ENCODE measurements around the gene KIF26B. TPM values are rescaled to one million over a fixed set of nuclear protein-coding genes. Genes with fewer than 3 reads are reported as not detected.
A peak's percentile ranks its signal among the peaks of the same experiment; 100 is the strongest.

KIF26B gene
- total RNA-seq, 1 experiment from 2014 or later, result 2.1 TPM

DNA sequence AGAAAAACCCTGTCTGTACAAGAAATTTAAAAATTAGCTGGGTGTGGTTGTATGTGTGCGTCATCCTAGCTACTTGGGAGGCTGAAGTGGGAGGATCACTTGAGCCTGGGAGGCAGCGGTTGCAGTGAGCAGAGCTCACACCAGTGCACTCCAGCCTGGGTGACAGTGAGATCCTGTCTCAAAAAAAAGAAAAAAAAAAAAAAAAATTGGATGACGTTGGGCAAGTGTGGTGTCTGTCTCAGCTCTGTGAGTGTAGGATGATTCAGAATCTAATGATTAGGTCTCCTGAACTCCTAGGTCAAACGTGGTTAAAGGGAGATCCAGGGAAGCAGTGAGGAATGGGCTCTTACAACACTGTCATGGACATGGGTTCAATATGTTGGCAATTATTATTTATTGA is 435.9 kb downstream of the KIF26B start:
- no peak for DNase-seq (ENCODE audit: low spot score)

DNA sequence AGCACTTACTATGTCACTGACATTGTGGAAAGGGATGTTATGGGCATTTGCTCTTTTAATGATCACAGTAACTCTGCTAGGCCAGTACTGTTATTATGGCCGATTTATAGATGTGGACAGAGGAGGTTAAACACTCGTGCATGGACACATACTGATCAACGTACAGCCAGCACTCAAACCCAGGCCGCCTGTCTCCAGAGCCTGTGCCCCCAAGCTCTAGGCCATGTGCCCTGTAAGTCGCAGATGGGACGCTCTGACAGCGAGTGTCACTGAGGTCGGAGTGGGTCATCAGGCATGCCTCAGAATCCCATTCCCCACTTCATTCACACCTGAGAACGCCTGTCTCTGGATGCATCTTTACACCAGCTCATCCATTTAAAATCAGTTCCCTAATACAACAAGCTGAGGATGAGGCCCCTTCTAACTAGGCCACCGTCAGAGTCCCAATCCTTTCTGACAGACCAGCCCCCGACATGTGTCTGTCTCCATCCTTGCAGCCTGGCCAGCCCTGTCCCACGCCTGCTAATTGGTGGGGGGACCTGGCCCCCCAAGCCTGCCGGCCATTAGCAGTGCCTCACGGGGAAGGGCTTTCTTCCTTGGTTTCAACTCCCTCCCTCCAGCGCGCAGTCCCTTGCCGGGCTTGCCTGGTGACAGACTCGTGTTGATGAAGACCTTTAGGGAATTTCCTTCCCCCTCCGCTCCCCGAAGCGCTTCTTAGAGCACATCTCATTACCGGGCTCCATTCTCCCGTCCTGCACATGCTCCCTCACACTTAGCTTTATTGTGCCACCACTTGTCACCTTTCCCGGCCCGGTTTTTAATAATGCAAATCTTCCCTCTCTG is 436.8 kb downstream of the KIF26B start:
- DNase-seq (ENCODE audit: low spot score), result no peak

DNA sequence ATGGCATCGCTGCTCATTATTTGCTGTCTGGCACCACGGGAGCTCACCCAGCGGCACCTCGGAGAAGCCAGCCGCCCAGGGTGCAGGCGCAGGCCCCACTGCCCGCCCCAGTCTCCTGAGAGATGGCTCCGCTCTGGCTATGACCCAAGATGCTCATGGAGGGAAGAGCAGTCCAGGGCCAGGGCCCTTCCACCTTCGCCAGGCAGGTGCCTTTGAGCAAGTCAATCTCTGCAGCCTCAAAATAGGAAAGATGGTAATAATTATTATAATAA is 437.3 kb downstream of the KIF26B start:
- DNase-seq (ENCODE audit: low spot score), result no peak

DNA sequence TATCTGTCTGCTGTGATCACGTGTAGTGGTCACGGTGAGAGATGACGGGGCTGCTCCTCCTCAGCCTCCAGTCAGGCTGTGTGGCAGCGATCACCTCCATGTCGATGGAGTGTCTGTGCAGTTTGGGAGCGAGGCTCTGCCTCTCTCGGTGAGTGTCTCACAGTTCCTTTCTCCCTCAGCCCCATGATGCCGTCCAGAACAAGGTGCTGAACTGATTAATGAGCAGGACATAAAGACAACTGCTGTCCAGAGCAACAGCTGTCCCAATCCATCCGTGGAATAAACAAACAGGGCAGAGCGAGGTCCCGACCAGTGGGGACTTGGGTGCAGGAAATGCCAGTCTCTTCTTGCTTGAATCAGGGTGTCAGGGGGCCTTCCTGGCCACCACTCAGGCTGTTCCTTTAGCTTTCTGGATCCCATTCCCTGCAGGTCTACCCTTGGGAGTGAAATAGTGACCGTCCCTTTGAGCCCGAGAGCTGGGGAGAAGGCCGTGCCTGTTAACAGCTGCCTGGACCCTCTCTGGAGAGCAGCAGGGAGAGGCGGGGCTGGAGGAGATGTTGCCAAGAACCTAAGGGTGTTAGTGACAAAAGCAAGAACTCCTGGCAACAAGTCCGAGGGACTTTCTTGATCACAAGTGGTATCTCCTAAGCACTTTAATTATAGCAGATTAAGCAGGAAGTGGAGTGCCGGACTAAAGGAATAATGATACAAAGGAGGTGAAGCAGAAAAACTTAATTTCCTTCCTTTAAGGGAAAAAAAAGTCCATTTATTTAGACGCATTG is 443.9 kb downstream of the KIF26B start:
- no peak for DNase-seq (ENCODE audit: low spot score)

DNA sequence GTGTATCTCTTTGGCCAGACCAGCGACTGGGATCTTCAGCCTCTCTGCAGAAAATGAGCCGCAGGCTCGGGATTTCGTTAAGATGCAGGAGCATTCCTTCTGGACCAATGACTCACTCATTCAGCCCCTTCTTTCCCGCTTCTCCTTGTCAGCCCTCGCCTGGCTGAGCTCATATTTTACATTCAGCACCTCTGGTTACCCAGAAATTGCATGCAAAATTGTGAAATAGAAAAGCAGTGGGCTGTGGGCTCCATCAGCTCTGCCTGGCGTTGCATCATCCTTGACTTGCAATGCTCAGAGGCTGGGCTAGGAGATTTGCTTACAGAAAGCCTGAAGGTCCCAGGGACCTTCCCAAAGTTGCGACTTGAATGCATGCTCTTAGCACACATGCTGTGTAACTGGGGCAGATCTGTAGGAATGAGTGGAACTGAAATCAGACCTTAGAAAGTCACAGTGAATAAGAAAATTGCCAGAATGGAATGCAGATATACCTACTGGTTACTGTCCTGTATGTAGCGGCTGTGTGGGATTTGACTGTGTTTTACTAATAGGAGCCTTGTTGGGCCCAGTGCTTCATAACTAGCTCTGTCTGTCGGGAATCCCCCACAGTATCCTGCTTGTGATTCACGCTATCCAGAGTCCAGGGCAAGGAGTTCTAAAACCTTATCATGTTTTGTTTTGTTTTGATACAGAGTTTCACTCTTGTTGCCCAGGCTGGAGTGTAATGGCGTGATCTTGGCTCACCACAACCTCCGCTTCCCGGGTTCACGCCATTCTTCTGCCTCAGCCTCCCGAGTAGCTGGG is 444.8 kb downstream of the KIF26B start:
- DNase-seq (ENCODE audit: low spot score), result peak; percentile 62

DNA sequence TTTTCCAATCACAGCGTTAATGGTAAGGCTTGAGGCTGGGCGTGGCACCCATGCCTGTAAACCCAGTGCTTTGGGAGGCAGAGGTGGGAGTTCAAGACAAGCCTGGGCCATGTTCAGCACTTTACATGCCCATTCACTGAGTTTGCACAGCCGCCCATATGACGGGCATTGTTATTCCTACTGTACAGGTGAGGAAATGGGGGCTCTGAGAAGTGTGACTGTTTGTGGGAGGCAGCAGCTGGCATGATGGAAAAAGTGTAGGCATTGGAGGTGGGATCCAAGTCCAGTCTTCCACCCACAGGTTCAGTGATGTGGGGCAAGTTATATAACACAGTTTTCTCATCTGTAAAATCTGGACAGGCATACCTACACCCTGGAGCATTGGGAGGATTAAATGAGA is 445.9 kb downstream of the KIF26B start:
- DNase-seq (ENCODE audit: low spot score), result no peak

DNA sequence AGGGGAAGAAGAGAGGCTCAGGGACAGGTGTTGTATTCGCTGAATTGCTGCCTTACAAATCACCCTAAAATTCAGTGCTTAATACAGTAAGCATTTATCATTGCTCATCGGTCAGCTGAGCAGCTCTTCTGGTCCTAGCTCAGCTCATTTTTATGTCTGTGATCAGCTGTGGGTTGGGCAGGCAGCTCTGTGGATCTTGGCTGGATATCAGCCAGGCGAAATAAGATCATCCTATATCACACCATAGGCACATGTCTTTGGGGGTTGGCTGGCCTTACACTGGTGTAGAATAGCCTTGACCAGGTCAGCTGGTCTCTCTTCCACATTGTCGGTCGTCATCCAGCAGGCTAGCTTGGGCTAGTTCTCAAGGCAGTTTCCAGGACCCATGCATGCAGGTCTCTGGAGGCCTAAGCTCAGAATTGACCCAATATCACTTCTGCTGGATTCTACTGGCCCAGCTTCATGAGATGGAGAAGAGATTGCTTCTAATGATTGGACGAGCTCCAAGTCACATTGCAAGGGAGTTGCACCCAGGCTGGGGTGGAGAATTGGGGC is 448.6 kb downstream of the KIF26B start:
- no peak for DNase-seq (ENCODE audit: low spot score)

DNA sequence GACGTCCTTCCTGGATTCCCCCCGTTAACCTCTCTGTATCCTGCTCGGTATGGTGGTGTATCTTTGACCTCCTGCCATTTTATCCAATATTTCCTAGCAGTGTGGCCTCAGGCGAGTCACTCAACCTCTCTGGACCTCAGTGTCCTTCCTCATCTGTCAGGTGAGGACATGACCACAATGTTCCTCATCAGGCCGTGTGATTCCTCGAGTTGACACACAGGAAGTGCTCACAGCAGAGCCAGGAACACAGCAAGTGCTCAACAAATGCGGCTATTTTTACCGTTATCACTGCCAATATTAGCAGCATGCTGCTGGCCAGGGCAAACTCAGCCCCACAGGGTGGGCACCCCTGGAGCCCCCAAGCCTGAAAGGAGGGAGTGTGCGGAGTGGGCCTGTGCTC is 450.2 kb downstream of the KIF26B start:
- DNase-seq (ENCODE audit: low spot score), result peak; percentile 57

DNA sequence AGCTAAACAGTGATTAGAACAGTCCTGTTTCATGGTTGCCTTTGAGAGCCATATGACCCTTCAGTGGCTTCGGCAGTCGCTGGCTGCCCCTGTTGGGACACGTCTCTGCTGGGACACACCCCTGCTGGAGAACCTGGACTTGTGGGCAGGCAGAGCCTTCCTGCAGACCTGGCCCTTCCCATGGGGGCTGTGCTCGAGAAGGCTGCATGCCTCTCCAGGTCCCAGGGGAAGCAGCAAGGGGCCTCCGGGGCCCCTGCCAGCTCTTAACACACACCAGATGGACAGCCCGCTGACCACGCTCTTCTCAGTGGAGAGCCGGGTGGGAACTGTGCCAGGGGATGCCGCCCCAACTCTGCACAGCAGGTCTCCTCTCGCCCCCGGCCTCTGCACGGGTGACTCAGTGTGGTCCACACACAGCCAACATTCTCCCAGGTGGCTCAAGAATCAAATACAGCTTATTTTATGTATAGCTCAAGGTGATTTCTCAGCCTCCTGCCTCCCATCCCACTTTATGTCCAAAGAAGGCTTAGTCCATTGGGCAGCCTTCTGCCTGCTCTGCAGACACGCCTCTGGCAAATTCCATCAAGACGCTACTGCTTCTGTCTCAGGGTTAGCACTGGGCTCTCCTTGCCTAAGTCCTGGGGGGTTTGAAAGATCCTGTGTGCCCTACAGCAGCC is 450.8 kb downstream of the KIF26B start:
- DNase-seq (ENCODE audit: low spot score), result peak; percentile 78

DNA sequence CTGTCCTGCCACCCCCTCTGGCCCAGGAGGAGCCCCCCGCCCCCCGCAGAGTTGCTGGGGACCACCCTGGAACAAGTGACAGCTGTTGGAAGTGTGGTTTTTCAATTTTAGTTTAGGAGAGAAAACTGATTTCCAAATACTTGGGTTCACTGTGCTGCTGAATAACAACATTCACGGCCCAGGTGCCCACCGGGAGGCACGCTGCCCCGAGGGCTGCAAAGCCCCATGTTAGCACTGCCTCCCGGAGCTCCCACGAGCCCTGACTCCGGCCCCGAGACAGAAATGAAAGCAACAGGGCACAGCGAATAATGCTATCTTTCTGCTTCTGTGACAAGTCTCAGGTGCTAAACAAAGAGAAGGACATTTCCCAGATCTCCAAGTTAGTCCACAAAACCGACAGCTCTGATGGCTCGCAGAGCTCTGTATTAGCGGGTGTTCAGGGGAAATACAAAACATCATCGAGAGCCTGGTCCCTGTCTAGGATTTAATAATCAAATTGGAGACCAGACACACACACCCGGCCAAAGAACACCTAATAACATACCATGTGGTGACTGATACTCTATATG is 451.5 kb downstream of the KIF26B start:
- no peak for DNase-seq (ENCODE audit: low spot score)

DNA sequence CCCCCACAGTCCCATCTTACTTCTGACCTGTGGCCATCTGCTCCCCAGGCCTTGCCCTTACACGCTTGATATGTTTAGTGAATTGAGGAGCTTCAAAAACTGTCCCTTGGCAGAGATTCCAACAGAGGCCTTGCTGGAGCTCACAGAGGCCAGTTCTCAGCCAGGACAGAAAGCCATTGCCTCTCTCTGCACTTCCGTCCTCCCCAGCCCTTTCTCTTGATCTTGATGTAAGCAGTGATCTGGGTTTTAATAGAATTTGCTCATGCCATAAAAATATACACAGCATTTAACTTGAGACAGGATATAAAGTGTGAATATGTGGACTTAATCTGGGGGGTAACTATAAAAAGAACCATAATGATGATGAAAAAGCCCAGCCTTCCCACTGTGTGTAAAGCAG is 453.5 kb downstream of the KIF26B start:
- DNase-seq (ENCODE audit: low spot score), result no peak

DNA sequence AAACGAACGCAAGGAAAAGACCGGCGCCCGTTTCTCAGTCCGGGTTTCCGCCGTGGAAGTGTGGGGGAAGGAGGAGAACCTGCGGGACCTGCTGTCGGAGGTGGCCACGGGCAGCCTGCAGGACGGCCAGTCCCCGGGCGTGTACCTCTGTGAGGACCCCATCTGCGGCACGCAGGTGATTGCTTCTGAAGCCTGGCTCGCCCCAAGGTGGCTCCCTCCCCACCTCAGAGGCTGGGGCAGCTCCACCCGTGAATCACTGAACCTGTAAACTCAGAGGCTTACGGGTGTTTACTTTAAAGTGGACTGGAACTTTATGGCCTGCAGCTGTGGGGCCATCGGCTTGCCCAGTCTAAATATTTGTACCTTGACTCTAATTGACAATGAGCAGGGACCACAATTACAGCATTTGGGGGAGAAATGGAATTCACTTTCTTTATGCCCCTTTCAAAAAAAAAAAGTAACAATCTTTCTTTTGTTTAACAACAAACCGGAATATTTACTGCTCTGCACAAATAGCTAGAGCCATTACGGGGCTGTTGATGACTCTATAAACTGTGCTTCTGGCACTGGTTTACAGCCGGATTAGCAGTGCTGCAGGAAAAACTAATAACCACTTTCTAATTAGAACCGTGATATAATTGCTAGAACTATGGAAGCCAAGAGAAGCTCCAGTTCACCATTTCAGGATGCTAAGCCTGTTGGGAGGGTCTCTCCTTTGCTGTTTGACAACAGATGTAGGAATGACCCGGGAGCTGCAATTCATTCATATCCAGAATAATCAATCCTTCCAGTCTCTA is 454.8 kb downstream of the KIF26B start:
- no peak for DNase-seq (ENCODE audit: low spot score)

DNA sequence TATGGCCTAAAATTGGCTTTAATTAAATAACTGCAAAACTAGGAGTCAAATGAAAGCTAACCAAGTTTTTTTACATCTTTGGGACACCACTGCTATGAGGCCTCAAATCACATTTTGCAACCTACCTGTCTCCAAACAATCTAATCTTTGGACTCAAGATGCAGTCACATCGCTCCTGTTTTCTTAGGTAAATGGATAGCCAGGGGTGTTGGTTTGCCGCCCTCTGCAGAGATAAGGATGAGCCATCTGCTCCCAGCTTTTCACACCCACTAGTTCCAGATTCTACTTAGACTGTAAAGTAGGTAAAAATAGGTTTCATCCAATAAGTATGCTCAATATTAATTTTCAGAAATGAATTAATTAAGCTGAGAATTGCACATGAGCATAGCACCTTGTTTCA is 456.5 kb downstream of the KIF26B start:
- no peak for DNase-seq (ENCODE audit: low spot score)

DNA sequence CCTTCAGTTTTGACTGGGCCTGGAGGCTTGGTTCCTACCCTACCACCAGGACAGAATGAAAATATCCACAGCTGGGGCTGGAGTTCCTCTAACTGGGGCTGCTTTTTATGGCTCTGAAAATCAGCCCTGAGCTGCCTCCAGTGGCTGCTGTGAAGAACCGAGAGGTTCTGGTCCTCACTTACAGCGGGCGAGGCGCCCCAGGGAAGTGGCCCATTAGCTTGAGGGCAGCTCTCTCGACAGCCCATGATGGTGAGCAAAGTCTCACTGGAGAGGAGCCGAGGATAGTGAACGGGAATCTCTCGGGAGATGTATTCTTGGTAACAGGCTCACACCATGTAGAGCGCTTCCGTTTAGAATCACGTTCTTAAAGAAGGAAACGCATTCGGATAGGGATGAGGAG is 459.7 kb downstream of the KIF26B start:
- no peak for DNase-seq (ENCODE audit: low spot score)

DNA sequence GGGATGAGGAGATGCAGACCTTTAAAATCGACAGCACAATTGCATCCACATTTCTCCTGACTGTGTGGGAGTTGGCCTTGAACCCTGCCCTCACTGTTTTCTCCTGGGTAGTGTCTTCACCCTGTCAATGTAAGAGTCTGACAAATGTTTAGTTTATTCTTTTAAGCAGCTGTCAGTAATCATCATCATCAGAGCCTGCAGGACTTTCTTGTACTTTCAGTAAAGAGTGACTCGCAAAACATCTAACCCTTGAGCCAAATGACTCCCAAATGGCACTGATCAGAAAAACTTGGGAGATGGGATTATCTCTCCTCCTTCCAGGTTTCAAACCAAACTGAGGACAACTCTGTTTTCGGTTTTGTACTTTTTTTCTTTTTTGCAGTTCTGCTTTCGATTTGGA is 460.2 kb downstream of the KIF26B start:
- DNase-seq (ENCODE audit: low spot score), result no peak

DNA sequence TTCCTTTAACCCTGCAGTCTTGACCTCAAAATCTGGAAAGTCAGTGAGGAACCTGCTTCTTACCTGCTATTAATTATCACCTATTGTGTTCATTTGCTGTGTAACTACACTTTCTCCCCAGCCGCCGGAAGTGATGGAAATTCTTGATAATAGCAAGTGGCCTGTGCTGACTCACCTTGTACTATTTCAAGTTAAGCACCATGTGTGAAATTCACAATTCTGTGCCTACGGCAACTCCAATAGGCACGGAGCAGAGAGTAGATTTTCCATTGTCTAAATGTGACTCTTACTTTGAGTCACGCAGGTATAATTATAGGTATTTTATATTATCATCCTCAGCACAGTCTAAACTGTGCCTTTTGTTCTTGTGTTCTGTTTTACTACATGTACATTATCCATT is 466.8 kb downstream of the KIF26B start:
- DNase-seq (ENCODE audit: low spot score), result peak; percentile 23

DNA sequence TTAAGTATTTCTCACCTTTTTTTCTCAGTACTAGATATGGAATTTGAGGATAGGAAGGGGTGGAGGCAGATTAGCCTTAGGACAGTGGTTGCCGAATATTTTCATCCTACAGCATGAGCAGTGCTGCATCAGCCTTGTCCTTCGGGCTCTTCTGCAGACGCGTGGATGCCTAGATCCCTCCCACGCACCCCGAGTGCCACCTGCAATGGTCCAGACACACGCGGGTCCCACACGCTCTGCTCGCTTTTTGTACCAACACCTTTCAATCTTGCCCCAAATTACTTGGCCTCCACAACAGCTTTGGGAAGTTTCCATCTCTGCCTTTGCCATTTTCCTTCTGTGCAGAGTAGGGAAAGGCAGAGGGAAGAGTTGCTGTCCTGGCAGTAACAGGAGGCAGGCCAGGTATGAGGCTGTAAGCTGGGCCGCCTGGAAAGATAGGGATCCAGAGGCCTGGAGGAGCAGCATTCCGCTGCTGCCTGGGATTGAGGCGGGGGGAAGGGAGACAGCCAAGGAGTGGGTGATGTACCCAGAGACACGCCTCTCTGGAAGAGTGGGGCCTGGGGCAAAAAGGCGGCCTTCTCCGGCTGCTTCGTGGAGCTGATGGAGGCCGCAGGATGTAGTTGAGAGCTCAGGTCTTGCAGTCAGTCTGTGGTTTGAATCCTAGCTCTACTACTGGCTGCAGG is 467.7 kb downstream of the KIF26B start:
- DNase-seq (ENCODE audit: low spot score), result no peak

DNA sequence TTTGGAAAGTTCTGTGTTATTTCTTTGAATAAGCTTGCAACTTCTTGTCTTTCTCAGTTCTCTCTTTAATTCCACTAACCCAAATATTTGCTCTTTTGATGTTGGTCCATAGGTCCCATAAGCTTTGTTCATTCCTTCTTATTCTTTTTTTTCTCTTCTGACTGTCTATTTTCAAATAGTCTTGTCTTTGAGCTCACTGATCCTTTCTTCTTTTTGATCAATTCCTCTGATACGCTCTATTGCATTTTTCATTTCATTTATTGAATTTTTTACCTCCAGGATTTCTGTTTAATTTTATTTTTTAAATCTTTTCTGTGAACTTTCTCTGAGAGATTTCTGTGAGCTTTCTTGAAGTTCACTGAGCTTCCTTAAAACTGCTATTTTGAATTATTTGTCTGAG is 486.6 kb downstream of the KIF26B start:
- no peak for DNase-seq (ENCODE audit: low spot score)

DNA sequence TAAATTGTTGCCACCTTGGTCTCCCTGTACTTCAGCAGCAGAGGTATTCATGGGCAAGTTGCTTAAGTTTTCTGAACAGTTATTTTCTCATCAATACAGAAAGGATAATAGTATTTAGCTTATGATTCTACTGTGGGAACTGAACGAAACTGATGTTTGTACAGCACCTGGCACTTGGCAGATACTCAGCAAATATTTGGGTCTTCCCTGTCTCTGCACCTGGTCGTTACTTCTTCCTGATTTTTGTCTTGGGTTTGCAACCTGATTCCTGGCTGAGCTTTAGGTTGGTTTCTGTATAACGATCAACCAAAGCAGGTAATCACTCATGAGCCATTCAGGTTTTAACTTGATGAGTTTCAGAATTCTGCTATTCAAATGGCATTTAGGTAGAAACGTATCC is 490.6 kb downstream of the KIF26B start:
- DNase-seq (ENCODE audit: low spot score), result no peak

DNA sequence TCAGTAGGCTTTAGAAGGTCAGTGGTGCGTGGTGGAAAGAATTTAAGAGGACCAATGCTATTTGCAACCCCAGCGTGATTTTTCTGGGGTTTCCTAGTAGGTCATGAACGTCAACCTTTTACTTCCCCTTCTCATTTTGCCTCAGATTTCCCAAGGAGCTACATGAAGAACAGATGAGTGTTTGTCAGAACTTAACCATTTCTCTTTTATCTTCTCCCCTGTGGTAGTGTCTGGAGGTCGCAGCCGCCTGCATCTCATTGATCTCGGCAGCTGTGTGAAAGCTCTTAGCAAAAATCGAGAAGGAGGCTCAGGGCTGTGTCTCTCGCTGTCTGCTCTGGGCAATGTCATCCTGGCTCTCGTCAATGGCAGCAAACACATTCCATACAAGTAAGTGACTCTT is 491.1 kb downstream of the KIF26B start:
- DNase-seq (ENCODE audit: low spot score), result no peak
